ENCODE measurements around the gene EPHA3.
"Not testable (repeated sequence)": the region's sequence is repeated elsewhere in the genome, so short reads cannot be mapped to it uniquely, and the experiment has no call there.

EPHA3 gene

DNA sequence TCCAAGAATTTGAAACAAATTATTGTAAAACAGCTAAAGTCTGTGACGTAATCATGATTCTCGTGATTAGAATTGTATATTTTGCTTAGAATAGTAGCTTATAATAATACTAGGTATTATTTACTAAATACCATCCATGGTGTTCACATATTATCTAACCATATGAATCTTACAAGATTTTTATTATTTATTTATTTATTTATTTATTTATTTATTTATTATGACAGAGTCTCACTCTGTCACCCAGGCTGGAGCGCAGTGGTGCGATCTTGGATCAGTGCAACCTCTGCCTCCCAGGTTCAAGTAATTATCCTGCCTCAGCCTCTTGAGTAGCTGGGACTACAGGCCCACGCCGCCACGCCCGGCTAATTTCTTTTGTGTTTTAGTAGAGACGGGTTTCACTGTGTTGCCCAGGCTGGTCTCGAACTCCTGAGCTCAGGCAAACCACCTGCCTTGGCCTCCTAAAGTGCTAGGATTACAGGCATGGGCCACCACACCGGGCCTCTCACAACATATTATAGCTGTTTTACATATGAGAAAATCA, 173.5 kb downstream of the EPHA3 start:
- no peak for DNase-seq (ENCODE audit: low read depth, low spot score)

GRCh38 chr3:89287902-89288508, 180.6 kb downstream of the EPHA3 start:
- DNase-seq (ENCODE audit: low read depth, low spot score), result no peak

- DNase-seq (ENCODE audit: low read depth, low spot score), result no peak
Measured at GRCh38 chr3:89289574-89290190, 182.3 kb downstream of the EPHA3 start.

- no peak for DNase-seq (ENCODE audit: low read depth, low spot score)
Measured at GRCh38 chr3:89297199-89297598, 189.8 kb downstream of the EPHA3 start.

DNA sequence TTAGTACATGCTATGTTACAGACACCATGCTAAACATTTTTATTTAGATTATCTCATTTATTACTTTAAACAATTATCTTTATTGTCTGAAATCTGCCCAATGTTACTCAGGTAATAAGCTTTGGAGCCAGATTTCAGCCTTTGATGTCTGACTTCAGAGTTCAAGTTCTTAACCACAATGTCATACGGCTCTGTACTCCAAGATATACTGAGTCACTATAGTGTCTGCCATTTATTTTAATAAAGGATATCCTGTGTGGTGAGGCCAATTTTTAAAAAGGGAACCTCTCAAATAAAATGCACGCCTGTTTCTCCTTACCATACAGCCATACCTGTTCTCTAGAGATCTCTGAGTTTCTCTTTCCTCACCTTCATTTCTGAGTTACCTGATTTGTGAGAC, 193.1 kb downstream of the EPHA3 start:
- DNase-seq (ENCODE audit: low read depth, low spot score), result no peak

DNA sequence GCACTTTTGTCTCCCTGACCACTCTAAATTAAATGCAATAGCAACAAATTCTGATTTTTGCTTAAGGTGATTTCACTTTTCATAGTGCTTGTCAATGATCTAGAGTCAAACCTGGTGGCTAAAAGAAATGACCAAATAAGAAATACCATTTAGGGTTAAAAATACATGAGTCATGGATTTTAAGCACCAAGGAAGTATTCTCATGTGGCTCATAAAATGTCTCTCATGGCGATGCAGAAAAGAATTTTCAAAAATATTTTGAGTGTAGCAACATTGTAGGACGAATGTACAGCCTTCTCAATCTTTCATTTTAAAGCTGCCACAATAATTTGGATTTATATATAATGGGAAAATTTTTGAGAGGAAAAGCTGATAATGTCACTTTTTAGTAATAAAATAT, 193.6 kb downstream of the EPHA3 start:
- DNase-seq (ENCODE audit: low read depth, low spot score), result no peak

- no peak for DNase-seq (ENCODE audit: low read depth, low spot score)
Measured at GRCh38 chr3:89303701-89304100, 196.3 kb downstream of the EPHA3 start.

DNA sequence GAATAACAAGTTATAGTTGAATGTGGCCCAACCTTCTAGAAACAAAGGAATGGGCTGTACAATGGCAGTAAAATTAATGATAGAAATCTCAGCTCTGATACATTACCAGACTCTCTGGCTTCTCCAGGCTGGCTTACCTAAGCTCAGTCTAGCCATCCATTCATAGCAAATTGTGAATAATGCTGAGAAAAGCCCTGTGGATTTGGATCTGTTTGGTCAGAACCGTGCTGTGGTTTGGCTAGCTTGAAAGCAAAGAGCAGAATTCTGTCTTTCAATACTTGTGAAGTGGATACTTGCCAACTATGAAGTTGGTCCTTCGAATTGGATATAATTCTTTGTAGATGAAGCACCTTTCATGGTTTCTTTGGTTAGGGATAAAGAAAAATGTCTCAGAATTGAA, 199.1 kb downstream of the EPHA3 start:
- DNase-seq (ENCODE audit: low read depth, low spot score), result no peak

GRCh38 chr3:89311581-89311980, 204.2 kb downstream of the EPHA3 start:
- DNase-seq (ENCODE audit: low read depth, low spot score), result no peak

GRCh38 chr3:89312141-89312540, 204.7 kb downstream of the EPHA3 start:
- DNase-seq (ENCODE audit: low read depth, low spot score), result no peak

DNA sequence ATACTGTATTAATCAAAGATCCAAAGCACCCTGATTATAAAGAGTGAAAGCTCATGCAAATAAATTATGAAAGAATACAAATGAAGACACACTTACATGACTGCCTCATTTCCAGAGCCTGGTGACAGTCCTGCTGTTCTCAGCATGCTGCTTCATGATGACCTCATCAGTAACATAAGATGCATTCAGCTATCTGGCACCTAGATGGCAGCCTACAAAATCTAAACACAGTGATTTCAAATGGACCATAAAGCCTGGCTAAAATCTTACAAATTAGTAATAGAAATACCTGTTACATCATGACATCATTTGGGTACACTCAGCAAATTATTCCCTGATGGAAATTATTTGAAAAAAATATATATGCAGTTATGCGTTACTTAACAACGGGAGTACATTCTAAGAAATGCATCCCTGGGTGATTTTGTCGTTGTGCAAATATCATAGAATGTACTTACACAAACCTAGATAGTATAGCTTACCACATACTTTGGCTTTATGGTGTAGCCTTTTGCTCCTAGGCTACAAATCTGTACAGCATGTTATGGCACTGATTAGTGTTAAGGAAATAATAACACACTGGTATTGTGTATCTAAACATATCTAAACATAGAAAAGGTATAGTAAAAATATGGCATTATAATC, 207.2 kb downstream of the EPHA3 start:
- no peak for DNase-seq (ENCODE audit: low read depth, low spot score)

DNA sequence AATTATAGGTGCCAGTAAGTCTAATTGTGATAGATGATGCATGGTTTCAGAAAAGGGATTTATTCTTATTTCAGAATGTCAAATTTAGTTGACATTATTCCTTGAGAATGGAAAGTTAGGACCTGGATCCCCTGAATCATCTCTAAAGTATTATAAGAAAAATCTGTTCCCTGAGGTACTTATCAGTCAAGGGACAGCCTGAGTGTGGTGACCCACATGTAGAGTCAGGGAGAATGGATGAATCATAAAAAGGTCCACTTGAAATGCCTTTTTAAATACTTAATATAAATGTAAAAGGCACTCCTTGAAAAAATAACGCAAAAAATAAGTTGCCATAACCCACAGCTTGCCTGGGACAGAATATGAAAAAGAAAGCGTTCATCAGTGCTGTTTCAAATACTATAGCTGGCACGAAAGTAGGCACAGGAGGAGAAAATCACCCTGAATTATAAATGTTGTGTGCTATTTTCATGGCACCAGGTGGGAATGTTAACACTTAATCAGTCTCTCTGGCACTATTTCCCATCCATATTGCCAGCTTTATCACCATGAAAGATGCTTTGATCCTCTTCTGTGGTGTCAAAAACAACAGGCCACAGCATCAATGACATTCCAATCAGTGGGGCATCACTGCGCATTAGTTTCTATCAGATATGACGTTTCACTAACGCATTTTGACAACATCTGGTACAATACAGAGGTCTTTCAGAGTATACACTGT, 208.5 kb downstream of the EPHA3 start:
- DNase-seq (ENCODE audit: low read depth, low spot score), result no peak

DNA sequence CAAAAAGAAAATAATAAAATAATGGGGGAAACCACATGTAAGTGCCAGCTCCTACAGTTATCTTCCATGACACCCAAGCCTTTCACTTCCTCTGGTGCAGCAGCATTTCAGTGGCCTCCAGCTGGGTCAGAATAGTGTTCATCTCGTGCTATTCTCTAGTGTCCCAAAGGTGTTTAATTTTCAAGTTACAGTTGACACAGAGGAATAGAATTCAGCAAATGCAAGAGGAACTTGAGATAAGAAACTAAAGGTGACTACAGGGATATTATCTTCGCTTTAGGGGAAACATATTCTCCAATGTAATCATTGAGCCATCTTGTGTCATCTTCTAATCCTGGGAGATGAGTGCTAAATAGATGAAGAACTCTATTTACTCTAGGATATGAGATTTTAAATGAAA, 212.8 kb downstream of the EPHA3 start:
- DNase-seq (ENCODE audit: low read depth, low spot score), result no peak

GRCh38 chr3:89326997-89327396, 219.6 kb downstream of the EPHA3 start:
- DNase-seq (ENCODE audit: low read depth, low spot score), result no peak

- DNase-seq (ENCODE audit: low read depth, low spot score), result no peak
Measured at GRCh38 chr3:89332386-89332785, 225.0 kb downstream of the EPHA3 start.

GRCh38 chr3:89332793-89333192, 225.4 kb downstream of the EPHA3 start:
- no peak for DNase-seq (ENCODE audit: low read depth, low spot score)

DNA sequence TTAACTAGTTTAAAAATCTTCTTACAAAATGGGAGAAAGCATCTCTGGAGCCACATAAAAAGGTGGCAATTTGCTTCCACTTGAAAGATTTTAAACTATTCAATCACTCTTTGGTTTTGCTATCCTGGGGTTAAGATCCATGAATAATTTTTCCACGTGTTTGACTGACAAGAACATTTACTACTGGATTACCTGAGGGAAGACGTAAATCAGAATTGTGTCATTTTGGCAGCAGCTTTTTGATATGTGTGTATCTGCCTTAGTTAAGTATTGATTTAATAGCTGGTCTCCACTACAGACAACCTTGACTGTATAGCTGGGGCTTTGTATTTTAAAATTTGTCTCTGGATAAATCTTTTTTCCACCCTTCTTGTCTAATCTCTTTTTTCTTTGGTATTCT, 228.3 kb downstream of the EPHA3 start:
- DNase-seq (ENCODE audit: low read depth, low spot score), result no peak

- no peak for DNase-seq (ENCODE audit: low read depth, low spot score)
Measured at GRCh38 chr3:89340408-89340807, 233.0 kb downstream of the EPHA3 start.

GRCh38 chr3:89344076-89344475, 236.7 kb downstream of the EPHA3 start:
- no peak for DNase-seq (ENCODE audit: low read depth, low spot score)

DNA sequence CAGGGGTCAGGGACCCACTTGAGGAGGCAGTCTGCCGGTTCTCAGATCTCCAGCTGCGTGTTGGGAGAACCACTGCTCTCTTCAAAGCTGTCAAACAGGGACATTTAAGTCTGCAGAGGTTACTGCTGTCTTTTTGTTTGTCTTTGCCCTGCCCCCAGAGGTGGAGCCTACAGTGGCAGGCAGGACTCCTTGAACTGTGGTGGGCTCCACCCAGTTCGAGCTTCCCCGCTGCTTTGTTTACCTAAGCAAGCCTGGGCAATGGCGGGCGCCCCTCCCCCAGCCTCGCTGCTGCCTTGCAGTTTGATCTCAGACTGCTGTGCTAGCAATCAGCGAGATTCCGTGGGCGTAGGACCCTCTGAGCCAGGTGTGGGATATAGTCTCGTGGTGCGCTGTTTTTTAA, 243.5 kb downstream of the EPHA3 start:
- DNase-seq (ENCODE audit: low read depth, low spot score), result not testable (repeated sequence)

GRCh38 chr3:89353465-89353864, 246.0 kb downstream of the EPHA3 start:
- no peak for DNase-seq (ENCODE audit: low read depth, low spot score)

- DNase-seq (ENCODE audit: low read depth, low spot score), result no peak
Measured at GRCh38 chr3:89358281-89358680, 250.9 kb downstream of the EPHA3 start.
